Prostate gland (tissue), 2 donors: ENCODE data around the gene RPS6KA2. TPM values are rescaled to one million over a fixed set of nuclear protein-coding genes. Genes with fewer than 3 reads are reported as not detected.
"Not testable (repeated sequence)": the region's sequence is repeated elsewhere in the genome, so short reads cannot be mapped to it uniquely, and the experiment has no call there.

ENCODE experiments used
- DNase-seq: peaks from one replicate; pipeline ENCODE4 v3.0.0-alpha.2; 2019; ENCODE audit warnings: low spot score
- H3K27ac ChIP-seq, 2 donors: fragments of 200-600 bp; sonication (generic); 2 replicates each; pipeline ENCODE4 v1.5.1; 2017 to 2019
- H3K27me3 ChIP-seq: fragments of 200-600 bp; sonication (generic); replicated peaks from 2 replicates; pipeline ENCODE4 v1.5.1; 2019; ENCODE audit not compliant: insufficient read depth
- H3K36me3 ChIP-seq, 2 donors: fragments of 200-600 bp; sonication (generic); 1 replicate in 1 of 2; 2 replicates in 1 of 2; pipeline versions ENCODE4 v1.5.1 to v1.8.1; 2017 to 2019
- H3K4me1 ChIP-seq: fragments of 200-600 bp; sonication (generic); replicated peaks from 2 replicates; pipeline ENCODE4 v1.5.1; 2019
- H3K4me3 ChIP-seq, 2 donors: fragments of 200-600 bp; sonication (generic); 2 replicates each; pipeline ENCODE4 v1.5.1; 2017 to 2019
- H3K9me3 ChIP-seq: fragments of 200-600 bp; sonication (generic); 2 replicates; pipeline ENCODE4 v1.5.1; 2017
- CTCF ChIP-seq, 4 experiments: fragments of 200-600 bp in 2 of 4; fragments of 450-650 bp in 2 of 4; sonication (generic) in 2 of 4; IDR thresholded peaks; 1 replicate in 3 of 4; 2 replicates in 1 of 4; pipeline ENCODE4 v1.5.1; 2016 to 2019; ENCODE audit warnings: antibody characterized with exemption in 4 of 4, mild to moderate bottlenecking in 2 of 4, moderate library complexity in 2 of 4
- POLR2A ChIP-seq: fragments of 450-650 bp; IDR thresholded peaks from one replicate; pipeline ENCODE4 v1.6.1; 2016; ENCODE audit warnings: antibody characterized with exemption, mild to moderate bottlenecking
- POLR2AphosphoS5 ChIP-seq: sonication (generic); formaldehyde crosslinking; IDR thresholded peaks from one replicate; pipeline ENCODE4 v1.6.1; 2017; ENCODE audit warnings: antibody characterized with exemption
- WGBS: methylation state at CpG from one replicate; pipeline ENCODE4 v1.1.5; 2018; 5-methylcytosine and 5-hydroxymethylcytosine counted together
- intact Hi-C: fragments of 100-400 bp; cut with DNase I; formaldehyde crosslinking; loops from one replicate; pipeline ENCODE4 v1.14.2; 2022
- total RNA-seq, 2 donors: library from RNA; depleted of rRNA; stranded (reverse); fragments of >200 nt; gene quantifications; one replicate each; pipeline ENCODE4 v1.1.0, GENCODE V29; 2016

RPS6KA2 gene
- total RNA-seq, 2 donors from 2014 or later, result 32.2 to 44.3 TPM

GRCh38 chr6:166369782-166370181 is 257.3 kb downstream of the RPS6KA2 start:
- 80% methylated on average over 3 of the region's 3 CpGs for WGBS
- no peak for TF ChIP-seq POLR2AphosphoS5
- no peak for TF ChIP-seq CTCF (IDR thresholded peaks at IDR 0.05)
- TF ChIP-seq POLR2A, result no peak
- no peak overlapping the region for H3K27ac ChIP-seq
- H3K36me3 ChIP-seq, result no peaks in the 10 kb centered on the region
- intact Hi-C loops, result no loop called here
- no peaks in the 10 kb centered on the region for H3K4me1 ChIP-seq
- DNase-seq, result no peak
- H3K4me3 ChIP-seq, result no peak overlapping the region
- H3K9me3 ChIP-seq, result no peaks in the 10 kb centered on the region
- no peaks in the 10 kb centered on the region for H3K27me3 ChIP-seq

- Histone ChIP-seq H3K4me1 (no peaks in the 10 kb centered on the region), H3K9me3 (no peaks in the 10 kb centered on the region), H3K36me3 (no peaks in the 10 kb centered on the region), H3K4me3 (no peak overlapping the region), H3K27me3 (no peaks in the 10 kb centered on the region), H3K27ac (no peak overlapping the region)
- DNase-seq, result no peak
- WGBS, result 93% methylated on average over 3 of the region's 3 CpGs
- no peak for TF ChIP-seq POLR2A
- TF ChIP-seq POLR2AphosphoS5, result no peak
- TF ChIP-seq CTCF (IDR thresholded peaks at IDR 0.05), result no peak
- intact Hi-C loops, result no loop called here
Measured at GRCh38 chr6:166366921-166367320, 260.1 kb downstream of the RPS6KA2 start.

- Histone ChIP-seq H3K27ac (no peak overlapping the region), H3K4me3 (no peak overlapping the region), H3K36me3 (no peaks in the 10 kb centered on the region), H3K27me3 (no peaks in the 10 kb centered on the region), H3K9me3 (no peaks in the 10 kb centered on the region), H3K4me1 (no peaks in the 10 kb centered on the region)
- intact Hi-C loops, result no loop called here
- WGBS, result 86% methylated on average over 6 of the region's 6 CpGs
- DNase-seq, result no peak
- TF ChIP-seq POLR2AphosphoS5 (no peak), POLR2A (no peak)
Measured at GRCh38 chr6:166365806-166366205, 261.2 kb downstream of the RPS6KA2 start.

GRCh38 chr6:166365221-166365620 is 261.8 kb downstream of the RPS6KA2 start:
- Histone ChIP-seq H3K36me3 (no peaks in the 10 kb centered on the region), H3K27me3 (no peaks in the 10 kb centered on the region), H3K4me1 (no peaks in the 10 kb centered on the region), H3K4me3 (no peak overlapping the region), H3K9me3 (no peaks in the 10 kb centered on the region), H3K27ac (no peak overlapping the region)
- intact Hi-C loops, result no loop called here
- no peak for TF ChIP-seq POLR2AphosphoS5
- no peak for TF ChIP-seq CTCF (IDR thresholded peaks at IDR 0.05)
- no peak for TF ChIP-seq POLR2A
- WGBS, result 53% methylated on average over 2 of the region's 2 CpGs
- DNase-seq, result no peak

DNA sequence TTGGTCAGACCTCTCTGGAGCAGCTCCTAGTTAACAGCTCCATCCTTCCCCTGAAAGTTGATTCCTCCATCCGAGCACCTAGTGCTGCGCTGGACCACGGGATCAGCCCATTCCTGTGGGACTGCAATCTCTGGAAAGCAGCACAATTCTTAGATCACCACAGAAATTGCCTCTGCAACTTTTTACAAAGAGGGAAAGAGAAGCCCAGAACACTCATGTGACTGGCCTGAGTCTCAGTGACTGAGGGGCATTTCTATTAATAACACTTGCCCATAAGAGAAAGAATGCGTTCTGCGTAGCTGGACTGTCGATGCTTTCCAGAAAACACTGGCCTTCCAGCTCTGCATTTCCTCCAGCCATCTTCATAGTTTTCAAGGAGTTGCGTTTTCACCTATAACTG is 262.6 kb downstream of the RPS6KA2 start:
- no peak for TF ChIP-seq CTCF (IDR thresholded peaks at IDR 0.05)
- TF ChIP-seq POLR2A, result no peak
- TF ChIP-seq POLR2AphosphoS5, result no peak
- Histone ChIP-seq H3K27me3 (no peaks in the 10 kb centered on the region), H3K27ac (no peak overlapping the region), H3K4me1 (no peaks in the 10 kb centered on the region), H3K9me3 (no peaks in the 10 kb centered on the region), H3K36me3 (no peaks in the 10 kb centered on the region), H3K4me3 (no peak overlapping the region)
- 89% methylated on average over 7 of the region's 7 CpGs for whole genome bisulfite sequencing
- intact Hi-C loops, result no loop called here
- DNase-seq, result no peak

- H3K27me3 ChIP-seq, H3K4me1 ChIP-seq, H3K9me3 ChIP-seq, H3K27ac ChIP-seq, H3K36me3 ChIP-seq, H3K4me3 ChIP-seq, intact Hi-C loops, DNase-seq: not testable (repeated sequence)
- WGBS, result 97% methylated on average over 4 of the region's 4 CpGs
Measured at GRCh38 chr6:166362427-166362826, 264.6 kb downstream of the RPS6KA2 start.
